ENCODE data around the gene ABCA1.

The ABCA1 gene

DNA sequence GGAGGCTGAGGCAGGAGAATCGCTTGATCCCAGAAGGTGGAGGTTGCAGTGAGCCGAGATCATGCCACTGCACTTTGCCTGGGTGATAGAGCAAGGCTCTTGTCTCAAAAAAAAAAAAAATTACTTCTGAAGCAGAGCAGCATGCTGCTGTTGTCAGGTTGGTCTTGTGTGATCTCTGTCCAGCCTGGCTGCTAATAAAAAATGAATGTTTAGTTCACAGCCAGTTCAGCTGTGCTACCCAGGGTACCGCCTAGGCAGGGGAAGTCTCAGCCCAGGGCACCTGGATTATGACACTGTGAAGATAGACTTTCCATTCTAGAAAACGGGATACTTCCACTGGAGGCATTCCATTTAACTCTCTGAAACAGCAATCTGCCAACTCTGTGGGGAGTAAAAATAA, 23.5 kb upstream of the ABCA1 start:
- H3K4me1 ChIP-seq: no peaks in the 10 kb centered on the region
- no peaks in the 10 kb centered on the region for H3K36me3 ChIP-seq
- TF ChIP-seq, protein P1, sequence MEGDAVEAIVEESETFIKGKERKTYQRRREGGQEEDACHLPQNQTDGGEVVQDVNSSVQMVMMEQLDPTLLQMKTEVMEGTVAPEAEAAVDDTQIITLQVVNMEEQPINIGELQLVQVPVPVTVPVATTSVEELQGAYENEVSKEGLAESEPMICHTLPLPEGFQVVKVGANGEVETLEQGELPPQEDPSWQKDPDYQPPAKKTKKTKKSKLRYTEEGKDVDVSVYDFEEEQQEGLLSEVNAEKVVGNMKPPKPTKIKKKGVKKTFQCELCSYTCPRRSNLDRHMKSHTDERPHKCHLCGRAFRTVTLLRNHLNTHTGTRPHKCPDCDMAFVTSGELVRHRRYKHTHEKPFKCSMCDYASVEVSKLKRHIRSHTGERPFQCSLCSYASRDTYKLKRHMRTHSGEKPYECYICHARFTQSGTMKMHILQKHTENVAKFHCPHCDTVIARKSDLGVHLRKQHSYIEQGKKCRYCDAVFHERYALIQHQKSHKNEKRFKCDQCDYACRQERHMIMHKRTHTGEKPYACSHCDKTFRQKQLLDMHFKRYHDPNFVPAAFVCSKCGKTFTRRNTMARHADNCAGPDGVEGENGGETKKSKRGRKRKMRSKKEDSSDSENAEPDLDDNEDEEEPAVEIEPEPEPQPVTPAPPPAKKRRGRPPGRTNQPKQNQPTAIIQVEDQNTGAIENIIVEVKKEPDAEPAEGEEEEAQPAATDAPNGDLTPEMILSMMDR (IDR thresholded peaks at IDR 0.05): no peak
- no peak for DNase-seq
- H3K4me3 ChIP-seq: no peak overlapping the region
- intact Hi-C loops (cut with DNase I; ENCODE audit: low total_unique reads): no loop called here
- H3K9me3 ChIP-seq: no peaks in the 10 kb centered on the region
- H3K27me3 ChIP-seq: no peaks in the 10 kb centered on the region
- no peak overlapping the region for H3K27ac ChIP-seq

DNA sequence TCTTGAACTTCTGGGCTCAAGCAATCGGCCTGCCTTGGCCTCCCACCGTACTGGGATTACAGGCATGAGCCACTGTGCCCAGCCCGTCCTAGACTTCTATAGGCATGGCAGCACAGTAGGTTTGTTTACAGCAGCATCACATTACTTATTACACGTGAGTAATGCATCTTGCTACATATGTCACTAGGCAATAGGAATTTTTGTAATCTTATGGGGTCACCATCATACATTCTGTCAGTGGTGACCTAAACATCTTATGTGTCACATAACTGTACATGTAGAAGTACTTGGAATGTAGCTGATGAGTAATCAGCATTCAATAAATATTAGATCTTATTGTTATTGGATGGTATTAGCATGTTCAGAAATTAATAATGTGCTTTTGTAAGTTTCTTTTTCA, 22.9 kb upstream of the ABCA1 start:
- Histone ChIP-seq H3K9me3 (no peaks in the 10 kb centered on the region), H3K4me3 (no peak overlapping the region), H3K36me3 (no peaks in the 10 kb centered on the region), H3K27me3 (no peaks in the 10 kb centered on the region), H3K4me1 (no peaks in the 10 kb centered on the region), H3K27ac (no peak overlapping the region)
- DNase-seq: no peak
- TF ChIP-seq, protein P1 (IDR thresholded peaks at IDR 0.05): no peak
- intact Hi-C loops (cut with DNase I; ENCODE audit: low total_unique reads): no loop called here

DNA sequence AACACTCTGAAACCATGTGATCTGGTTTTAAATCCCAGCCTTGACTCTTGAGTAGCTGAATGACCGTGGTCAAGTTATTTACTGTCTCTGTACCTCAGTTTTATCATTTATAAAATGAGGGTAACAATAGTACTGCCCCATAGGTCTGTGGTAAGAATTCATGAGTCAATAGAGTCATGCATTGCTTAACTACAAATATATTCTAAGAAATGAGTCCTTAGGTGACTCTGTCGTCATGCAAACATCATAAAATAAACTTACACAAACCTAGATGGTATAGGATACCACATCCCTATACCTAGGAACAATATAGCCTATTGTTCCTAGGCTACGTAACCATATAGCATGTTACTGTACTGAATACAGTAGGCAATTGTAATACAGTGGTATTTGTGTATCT, 20.3 kb upstream of the ABCA1 start:
- TF ChIP-seq, protein P1 (IDR thresholded peaks at IDR 0.05): no peak
- DNase-seq: no peak
- Histone ChIP-seq H3K9me3 (no peaks in the 10 kb centered on the region), H3K27ac (no peak overlapping the region), H3K4me1 (no peaks in the 10 kb centered on the region), H3K27me3 (no peaks in the 10 kb centered on the region), H3K36me3 (no peaks in the 10 kb centered on the region), H3K4me3 (no peak overlapping the region)
- intact Hi-C loops (cut with DNase I; ENCODE audit: low total_unique reads): no loop called here

DNA sequence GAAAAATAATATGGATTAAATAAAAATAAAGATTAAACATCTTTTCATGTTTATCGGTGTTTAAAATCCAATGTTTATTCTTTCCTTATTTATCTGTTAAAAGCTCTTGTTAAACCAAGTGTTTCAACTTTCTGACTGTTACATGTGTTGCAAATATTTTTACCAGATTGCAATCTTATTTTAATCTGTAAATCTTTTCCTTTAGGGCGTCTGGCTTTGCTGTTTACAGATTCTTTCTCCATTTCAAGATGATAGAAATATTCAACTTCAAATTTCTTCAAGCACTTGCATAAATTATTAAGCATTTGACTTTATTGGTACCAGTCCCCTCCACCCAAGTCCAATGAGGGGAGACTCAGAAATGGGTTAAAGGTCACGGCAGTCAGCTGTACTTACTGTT, 16.9 kb upstream of the ABCA1 start:
- TF ChIP-seq, protein P1 (IDR thresholded peaks at IDR 0.05): no peak
- Histone ChIP-seq H3K27ac (no peak overlapping the region), H3K4me1 (no peaks in the 10 kb centered on the region), H3K27me3 (no peaks in the 10 kb centered on the region), H3K9me3 (no peaks in the 10 kb centered on the region), H3K4me3 (no peak overlapping the region), H3K36me3 (no peaks in the 10 kb centered on the region)
- intact Hi-C loops (cut with DNase I; ENCODE audit: low total_unique reads): no loop called here
- DNase-seq: no peak

DNA sequence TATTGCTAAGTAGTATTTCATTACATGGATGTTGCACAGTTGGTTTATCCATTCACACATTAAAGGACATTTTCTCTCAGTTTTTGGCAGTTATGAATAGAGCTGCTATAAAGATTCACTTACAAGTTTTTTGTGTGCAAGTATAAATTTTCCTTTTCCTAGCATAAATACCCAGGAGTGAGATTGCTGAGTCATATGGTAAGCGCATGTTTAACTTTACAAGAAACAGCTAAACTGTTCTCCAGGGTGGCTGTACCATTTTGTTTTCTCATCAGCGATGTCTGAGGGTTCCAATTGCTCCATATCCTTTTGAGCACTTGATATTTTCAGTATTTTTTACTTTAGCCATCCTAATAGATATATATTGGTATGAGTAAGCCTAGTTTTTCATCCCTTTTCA, 16.4 kb upstream of the ABCA1 start:
- TF ChIP-seq, protein P1 (IDR thresholded peaks at IDR 0.05): no peak
- no peaks in the 10 kb centered on the region for H3K4me1 ChIP-seq
- intact Hi-C loops (cut with DNase I; ENCODE audit: low total_unique reads): no loop called here
- H3K27ac ChIP-seq: no peak overlapping the region
- H3K4me3 ChIP-seq: no peak overlapping the region
- no peaks in the 10 kb centered on the region for H3K36me3 ChIP-seq
- no peaks in the 10 kb centered on the region for H3K27me3 ChIP-seq
- DNase-seq: no peak
- H3K9me3 ChIP-seq: no peaks in the 10 kb centered on the region

DNA sequence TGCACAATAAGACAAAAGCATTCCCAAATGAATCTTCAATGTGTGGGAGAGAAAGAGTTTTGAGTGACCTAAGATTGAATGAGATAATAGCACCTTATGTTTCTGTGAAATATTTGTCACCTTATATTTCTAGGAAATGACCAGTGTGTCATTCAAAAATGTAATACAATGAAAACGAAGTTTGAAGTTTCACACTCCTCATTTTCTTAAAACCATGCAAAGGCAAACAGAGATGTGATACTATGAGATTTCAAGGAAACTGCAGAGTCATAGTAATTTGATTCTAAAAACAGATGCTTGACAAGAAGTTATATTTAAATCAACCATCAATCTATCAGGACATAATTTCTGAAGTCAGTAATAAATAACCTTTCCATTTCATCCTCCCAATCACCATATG, 13.6 kb upstream of the ABCA1 start:
- TF ChIP-seq, protein P1 (IDR thresholded peaks at IDR 0.05): no peak
- Histone ChIP-seq H3K9me3 (no peaks in the 10 kb centered on the region), H3K27ac (no peak overlapping the region), H3K4me1 (no peaks in the 10 kb centered on the region), H3K36me3 (no peaks in the 10 kb centered on the region), H3K27me3 (no peaks in the 10 kb centered on the region), H3K4me3 (no peak overlapping the region)
- no peak for DNase-seq
- intact Hi-C loops (cut with DNase I; ENCODE audit: low total_unique reads): no loop called here
